HEK293 (cell line): ENCODE measurements around the gene AUH.

Source experiments
- CTCF ChIP-seq: fragments of 450-650 bp; formaldehyde crosslinking; IDR thresholded peaks from 2 replicates; pipeline ENCODE4 v1.5.1; 2016; ENCODE audit warnings: missing biosample characterization, missing genetic modification characterization
- REST ChIP-seq: fragments of 450-650 bp; formaldehyde crosslinking; IDR thresholded peaks from 2 replicates; pipeline ENCODE4 v1.5.1; 2016; ENCODE audit warnings: missing biosample characterization, missing genetic modification characterization
- ZBTB44 ChIP-seq: fragments of 450-650 bp; IDR thresholded peaks from 2 replicates; pipeline ENCODE4 v1.5.1; 2018; ENCODE audit warnings: missing biosample characterization, mild to moderate bottlenecking, missing genetic modification characterization
- ZBTB7A ChIP-seq: fragments of 450-650 bp; formaldehyde crosslinking; IDR thresholded peaks from 2 replicates; pipeline ENCODE4 v1.5.1; 2016; ENCODE audit warnings: low read depth, missing biosample characterization, missing genetic modification characterization
- ZNF133 ChIP-seq: fragments of 450-650 bp; formaldehyde crosslinking; IDR thresholded peaks from 2 replicates; pipeline ENCODE4 v1.5.1; 2016; ENCODE audit warnings: missing biosample characterization, missing genetic modification characterization
- ZNF223 ChIP-seq: fragments of 450-650 bp; formaldehyde crosslinking; IDR thresholded peaks from 2 replicates; pipeline ENCODE4 v1.5.1; 2016; ENCODE audit warnings: missing biosample characterization, missing genetic modification characterization
- ZNF292 ChIP-seq: fragments of 450-650 bp; formaldehyde crosslinking; IDR thresholded peaks from 2 replicates; pipeline ENCODE4 v1.5.1; 2016; ENCODE audit warnings: low read depth, missing biosample characterization, missing genetic modification characterization, borderline replicate concordance

- TF ChIP-seq REST (tag by site-specific recombination), result no peak
- no peak for TF ChIP-seq ZBTB7A (tag by site-specific recombination)
- TF ChIP-seq ZBTB44, result no peak
- TF ChIP-seq CTCF, result no peak
- no peak for TF ChIP-seq ZNF133 (tag by site-specific recombination)
- no peak for TF ChIP-seq ZNF223 (tag by site-specific recombination)
- no peak for TF ChIP-seq ZNF292 (tag by site-specific recombination)
Observed at GRCh38 chr9:91246846-91247245, 114.9 kb downstream of the AUH start.
